T-helper 2 cell treated with Interferon-gamma antibody and Interleukin-4, amounts not matched to agents 5 μg/mL and 100 μg/mL, for 36 hours (primary cell): Measurements from ENCODE around the gene CHST3.
A peak's percentile ranks its signal among the peaks of the same experiment; 100 is the strongest.
"Not testable (repeated sequence)": the region's sequence is repeated elsewhere in the genome, so short reads cannot be mapped to it uniquely, and the experiment has no call there.

Experiments
- DNase-seq: peaks from one replicate; pipeline ENCODE4 v3.0.0; 2021; ENCODE audit warnings: low spot score
- H3K27ac Mint-ChIP-seq: one replicate; pipeline ENCODE4 v1.8.0; 2021; ENCODE audit warnings: mild to moderate bottlenecking, mixed read lengths
- H3K27me3 Mint-ChIP-seq: one replicate; pipeline ENCODE4 v1.8.0; 2021; ENCODE audit warnings: low read depth, mixed read lengths
- H3K36me3 Mint-ChIP-seq: one replicate; pipeline ENCODE4 v1.8.0; 2021; ENCODE audit warnings: low read depth, mixed read lengths
- H3K4me1 Mint-ChIP-seq: one replicate; pipeline ENCODE4 v1.8.0; 2021; ENCODE audit warnings: low read depth, mixed read lengths
- H3K4me3 Mint-ChIP-seq: one replicate; pipeline ENCODE4 v1.8.0; 2022; ENCODE audit warnings: mild to moderate bottlenecking, moderate library complexity, mixed read lengths
- H3K9me3 Mint-ChIP-seq: one replicate; pipeline ENCODE4 v1.8.0; 2021; ENCODE audit warnings: mixed read lengths

The CHST3 gene

DNA sequence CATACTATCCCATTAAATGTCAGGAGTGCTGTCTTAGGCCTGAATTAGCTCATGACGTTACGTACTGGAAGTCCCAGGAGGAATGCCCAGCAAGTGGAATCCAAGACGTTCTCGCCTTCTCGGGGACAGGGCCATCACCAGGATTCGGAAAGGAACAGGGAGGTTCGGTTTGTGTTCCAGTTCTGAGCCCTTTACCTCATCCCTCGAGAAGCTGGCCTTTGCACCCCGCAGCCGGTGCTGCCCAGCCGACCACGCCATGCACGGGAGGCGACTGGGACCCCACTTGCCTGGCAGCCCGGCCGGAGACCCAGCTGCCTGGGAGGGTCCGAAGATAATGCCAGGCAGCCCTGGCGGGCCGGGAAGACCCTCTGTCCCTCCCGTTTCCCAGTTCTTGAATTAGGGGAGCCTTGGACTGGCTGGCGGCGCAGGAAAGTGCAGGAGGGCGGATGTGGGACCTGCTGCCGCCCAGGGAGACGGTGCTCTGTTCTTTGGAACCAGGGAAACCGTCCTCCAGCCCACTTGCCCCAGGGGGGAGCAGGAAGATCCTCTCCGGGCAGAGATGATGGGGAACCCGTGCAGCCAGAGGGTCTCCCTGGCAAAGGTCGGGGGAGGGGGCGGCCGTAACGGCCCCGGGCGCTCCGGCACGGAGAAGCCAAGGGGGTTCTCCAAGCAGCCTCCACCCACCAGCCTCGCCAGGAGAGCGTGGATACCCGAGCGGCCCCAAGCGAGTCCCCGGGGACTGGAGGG, 671 bp upstream of the CHST3 start:
- Mint-ChIP-seq H3K4me3 (peak overlapping the region; percentile 39), H3K27me3 (peaks cover 60% of the 10 kb centered on the region)

DNA sequence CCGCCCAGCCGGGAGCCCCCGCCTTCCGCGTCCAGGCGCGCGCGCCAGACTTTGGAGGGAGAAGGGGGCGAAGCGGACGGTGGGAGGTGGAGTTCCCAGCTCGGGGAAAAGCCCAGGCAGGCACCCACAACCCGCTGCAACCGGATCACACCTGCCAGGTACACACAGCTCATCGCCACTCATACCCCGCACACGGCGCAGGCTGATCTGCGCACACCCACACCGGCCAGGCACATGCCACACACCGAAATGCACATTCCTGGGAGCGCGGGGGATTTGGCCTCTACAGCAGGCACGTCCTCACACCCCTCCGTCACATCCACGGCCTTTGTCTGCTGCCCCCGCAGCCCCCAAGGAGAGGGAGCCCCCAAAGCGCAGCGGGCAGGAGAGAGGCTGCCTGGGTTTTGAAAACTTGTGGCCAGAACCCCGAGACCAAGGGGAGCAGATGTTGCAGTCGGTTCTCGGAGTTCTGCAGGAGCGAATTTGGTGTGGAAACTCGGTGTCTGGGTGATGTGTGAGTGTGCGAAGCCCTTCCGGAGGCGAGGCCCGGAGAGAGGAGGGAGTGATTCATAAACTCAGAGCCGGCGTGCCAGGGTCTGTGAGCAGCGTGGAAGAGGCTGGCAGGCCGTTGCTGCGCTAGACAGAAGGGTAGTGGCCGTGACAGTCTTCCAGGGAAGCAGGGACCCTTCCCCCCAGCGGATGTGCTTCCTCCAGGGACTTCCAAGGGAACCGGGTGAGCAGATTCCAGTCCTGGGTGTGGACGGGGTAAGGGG, 734 bp downstream of the CHST3 start:
- peaks cover 48% of the 10 kb centered on the region for H3K27me3 Mint-ChIP-seq

More for the DNA sequence above, 671 bp upstream of the CHST3 start:
- DNase-seq, result no peak
- no peaks in the 10 kb centered on the region for H3K36me3 Mint-ChIP-seq
- H3K27ac Mint-ChIP-seq, result no peak overlapping the region
- no peaks in the 10 kb centered on the region for H3K9me3 Mint-ChIP-seq
- H3K4me1 Mint-ChIP-seq, result peaks cover 4% of the 10 kb centered on the region

DNA sequence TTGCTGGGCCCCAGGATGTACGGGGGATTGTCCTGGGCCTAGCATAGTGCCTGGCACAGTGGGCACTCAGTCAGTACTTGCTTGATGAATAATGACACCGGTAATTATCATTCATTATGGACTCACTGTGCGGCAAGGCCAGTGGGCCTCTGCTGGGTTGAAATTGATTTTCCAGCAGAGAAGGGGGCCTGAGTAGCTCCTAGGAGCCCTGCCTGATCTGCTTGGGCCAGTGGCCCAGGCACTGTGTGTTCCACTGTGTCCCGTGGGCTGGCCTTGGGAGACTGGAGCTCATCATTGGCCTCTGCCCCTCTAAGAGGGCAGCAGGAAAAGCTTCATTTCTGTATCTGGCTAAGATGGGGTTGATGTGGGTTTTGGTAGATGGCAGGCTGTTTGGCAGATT, 1.4 kb downstream of the CHST3 start:
- Mint-ChIP-seq H3K9me3 (no peaks in the 10 kb centered on the region), H3K27ac (no peak overlapping the region), H3K4me1 (peaks cover 4% of the 10 kb centered on the region), H3K27me3 (peaks cover 43% of the 10 kb centered on the region), H3K4me3 (peak overlapping the region; percentile 31), H3K36me3 (no peaks in the 10 kb centered on the region)
- no peak for DNase-seq

More for the DNA sequence above, 734 bp downstream of the CHST3 start:
- H3K4me1 Mint-ChIP-seq, result peaks cover 4% of the 10 kb centered on the region
- H3K36me3 Mint-ChIP-seq, result no peaks in the 10 kb centered on the region
- H3K27ac Mint-ChIP-seq, result no peak overlapping the region
- no peaks in the 10 kb centered on the region for H3K9me3 Mint-ChIP-seq
- DNase-seq, result no peak
- H3K4me3 Mint-ChIP-seq, result peak overlapping the region; percentile 68

DNA sequence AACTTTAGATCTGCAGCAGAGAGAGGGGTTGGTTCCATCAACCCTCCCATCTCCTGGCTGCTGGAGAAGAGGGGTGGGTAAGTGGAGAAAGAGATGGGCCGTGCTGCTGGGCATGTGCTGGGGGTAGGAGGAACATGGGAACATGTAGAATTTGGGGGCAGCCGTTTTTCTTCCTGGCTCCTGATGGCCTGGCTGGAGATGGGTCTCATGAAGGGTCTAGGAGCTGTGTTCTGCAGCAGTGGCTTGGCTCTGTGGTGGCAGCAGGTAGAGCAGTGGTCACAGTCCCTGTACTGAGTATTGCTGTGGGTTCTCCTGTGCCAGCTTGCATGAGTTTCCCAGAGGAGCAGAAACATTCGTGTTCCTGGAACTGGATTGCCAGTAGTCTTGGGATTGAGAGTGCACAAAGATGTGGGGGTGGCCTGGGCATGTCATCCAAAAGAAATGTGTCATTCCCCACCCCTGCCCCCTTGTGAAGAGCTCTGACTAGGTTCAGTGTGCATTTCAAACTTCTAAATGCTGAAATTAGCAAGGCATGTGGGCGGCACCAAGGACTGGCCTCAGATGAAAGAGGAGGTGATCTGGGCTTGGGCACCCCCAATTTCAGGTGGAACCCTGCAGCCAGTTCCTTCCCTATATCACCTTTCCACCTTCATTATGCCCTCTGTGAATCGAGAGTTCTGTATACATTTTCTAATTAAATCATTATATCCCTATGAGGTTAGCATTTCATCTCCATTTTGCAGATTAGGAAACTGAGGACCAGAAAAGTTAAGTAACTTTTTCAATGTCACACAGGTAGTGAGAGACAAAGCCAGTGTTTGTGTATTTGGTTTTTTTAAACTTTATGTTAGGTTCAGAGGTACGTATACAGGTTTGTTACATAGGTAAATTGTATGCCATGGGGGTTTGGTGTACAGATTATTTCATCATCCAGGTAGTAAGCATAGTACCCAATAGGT, 2.1 kb downstream of the CHST3 start:
- Mint-ChIP-seq H3K4me1 (peaks cover 4% of the 10 kb centered on the region), H3K4me3 (no peak overlapping the region), H3K36me3 (no peaks in the 10 kb centered on the region), H3K9me3 (no peaks in the 10 kb centered on the region), H3K27me3 (peaks cover 38% of the 10 kb centered on the region), H3K27ac (no peak overlapping the region)
- DNase-seq, result no peak

DNA sequence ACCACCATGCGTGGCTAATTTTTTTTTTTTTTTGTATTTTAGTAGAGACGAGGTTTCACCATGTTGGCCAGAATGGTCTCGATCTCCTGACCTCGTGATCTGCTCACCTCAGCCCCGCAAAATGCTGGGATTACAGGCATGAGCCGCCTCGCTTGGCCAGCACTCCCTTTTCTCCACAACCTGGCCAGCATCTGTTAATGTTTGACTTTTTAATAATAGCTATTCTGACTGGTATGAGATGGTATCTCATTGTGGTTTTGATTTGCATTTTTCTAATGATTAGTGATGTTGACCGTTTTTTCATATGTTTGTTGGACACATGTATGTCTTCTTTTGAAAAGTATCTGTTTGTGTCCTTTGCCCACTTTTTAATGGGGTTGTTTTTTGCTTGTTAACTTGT, 3.8 kb downstream of the CHST3 start:
- peaks cover 21% of the 10 kb centered on the region for H3K27me3 Mint-ChIP-seq
- H3K9me3 Mint-ChIP-seq, DNase-seq, H3K36me3 Mint-ChIP-seq, H3K27ac Mint-ChIP-seq, H3K4me3 Mint-ChIP-seq, H3K4me1 Mint-ChIP-seq: not testable (repeated sequence)

DNA sequence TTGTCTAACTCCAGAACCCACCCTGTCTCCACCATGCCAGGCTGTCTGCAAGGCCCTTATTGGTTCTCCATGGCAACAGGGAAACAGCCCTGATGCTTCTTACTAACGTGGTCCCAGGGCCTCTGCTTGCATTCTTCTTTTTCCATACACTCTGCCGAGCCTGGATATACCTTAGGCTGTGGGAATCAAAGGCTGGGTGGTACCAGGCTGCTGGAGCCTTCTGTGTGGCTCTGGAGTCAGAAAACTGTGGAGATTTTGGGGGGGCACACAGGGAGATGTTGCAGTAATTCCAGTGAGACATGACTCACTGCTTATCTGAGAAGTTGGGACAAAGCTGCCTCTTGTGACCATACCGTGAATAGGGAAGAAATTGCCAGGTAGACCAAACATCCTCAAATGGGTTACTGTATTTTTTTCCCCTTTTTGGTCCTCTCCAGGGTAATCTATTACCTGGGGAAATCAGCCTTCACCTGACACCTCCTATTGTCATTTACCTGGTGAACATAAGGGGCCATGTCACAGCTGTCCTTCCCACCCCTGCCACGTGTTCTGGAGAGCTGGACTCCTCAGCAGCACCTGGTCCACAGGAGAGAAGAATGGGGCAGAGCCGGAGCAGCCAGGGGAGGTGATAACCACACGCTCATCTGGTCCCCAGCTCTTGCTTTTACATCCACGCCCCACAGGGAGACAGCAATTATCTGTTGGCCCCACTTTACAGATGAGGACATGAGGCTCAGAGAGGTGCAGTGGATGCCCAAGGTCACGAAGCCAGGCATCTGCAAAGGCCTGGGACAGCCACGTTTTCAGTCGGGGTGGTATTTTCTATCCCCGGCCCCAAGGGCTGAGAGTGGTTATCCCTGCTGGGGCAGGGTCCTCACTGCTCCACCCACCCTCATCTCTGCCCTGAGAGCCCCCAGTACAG, 4.6 kb downstream of the CHST3 start:
- Mint-ChIP-seq H3K4me3 (no peak overlapping the region), H3K4me1 (peaks cover 4% of the 10 kb centered on the region), H3K9me3 (no peaks in the 10 kb centered on the region), H3K27ac (no peak overlapping the region), H3K27me3 (peaks cover 17% of the 10 kb centered on the region), H3K36me3 (no peaks in the 10 kb centered on the region)
- DNase-seq, result no peak

DNA sequence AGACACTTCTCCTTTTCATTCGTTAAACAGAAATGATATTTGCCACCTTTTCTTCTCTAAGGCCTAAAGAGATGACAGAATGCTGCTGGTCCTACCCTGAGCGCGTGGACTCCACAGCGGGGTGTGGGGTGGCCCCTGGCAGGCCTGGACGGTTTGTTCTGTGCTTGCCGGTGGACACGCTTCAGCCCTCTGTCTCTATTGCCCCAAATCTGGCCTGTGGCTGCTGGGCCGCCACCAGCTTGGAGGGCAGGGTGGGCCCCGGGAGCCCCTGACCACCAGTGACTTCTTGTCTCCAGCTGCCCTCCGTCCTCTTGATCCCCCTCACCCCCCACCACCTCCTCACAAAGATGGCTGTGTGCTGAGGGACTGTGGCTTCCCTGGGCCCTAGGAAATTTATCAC, 5.7 kb downstream of the CHST3 start:
- H3K27ac Mint-ChIP-seq, result no peak overlapping the region
- no peak for DNase-seq
- H3K9me3 Mint-ChIP-seq, result no peaks in the 10 kb centered on the region
- H3K4me3 Mint-ChIP-seq, result no peak overlapping the region
- no peaks in the 10 kb centered on the region for H3K36me3 Mint-ChIP-seq
- peaks cover 15% of the 10 kb centered on the region for H3K27me3 Mint-ChIP-seq
- H3K4me1 Mint-ChIP-seq, result peaks cover 3% of the 10 kb centered on the region

DNA sequence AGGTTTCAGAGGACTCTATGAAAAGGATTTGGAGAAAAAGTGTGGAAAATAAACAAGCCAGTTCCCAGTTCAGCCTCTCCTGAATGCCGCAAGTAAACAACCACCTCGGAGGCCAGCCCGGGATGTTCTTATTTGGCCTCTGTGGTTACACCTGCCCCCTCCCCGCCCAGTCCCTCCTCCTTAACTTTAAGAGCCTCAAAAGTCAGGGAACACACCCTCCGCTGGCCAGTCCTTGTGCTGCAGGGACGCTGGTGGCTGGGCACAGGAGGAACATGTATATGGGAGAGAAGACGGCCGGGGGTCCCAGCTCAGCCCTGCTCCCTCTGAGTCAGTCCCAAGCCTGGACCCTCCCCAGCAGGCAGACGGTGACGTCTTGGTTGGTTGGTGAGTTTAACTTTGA, 6.1 kb downstream of the CHST3 start:
- Mint-ChIP-seq H3K4me3 (no peak overlapping the region), H3K4me1 (no peaks in the 10 kb centered on the region), H3K9me3 (no peaks in the 10 kb centered on the region), H3K27me3 (peaks cover 11% of the 10 kb centered on the region), H3K27ac (no peak overlapping the region), H3K36me3 (no peaks in the 10 kb centered on the region)
- DNase-seq, result no peak

DNA sequence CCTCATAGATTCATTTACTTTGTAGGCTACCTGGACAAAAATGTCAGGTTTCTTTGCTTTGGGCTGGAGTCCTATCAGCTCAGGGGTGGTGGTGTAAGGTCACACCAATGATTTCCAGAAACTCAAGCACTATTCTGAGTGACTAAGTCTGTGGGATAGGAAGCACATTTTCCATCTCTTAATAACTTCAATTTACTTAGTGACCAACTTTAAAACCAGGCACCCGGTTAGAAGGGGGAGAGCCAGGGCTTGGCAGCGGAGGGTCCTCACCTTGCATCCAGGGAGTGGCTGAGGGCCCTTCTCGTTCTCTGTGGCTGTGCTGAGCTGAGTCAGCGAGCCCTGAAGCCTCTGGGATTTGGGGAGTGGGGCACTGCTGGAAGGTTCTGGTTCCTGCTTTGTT, 6.7 kb downstream of the CHST3 start:
- H3K4me1 Mint-ChIP-seq, result no peaks in the 10 kb centered on the region
- no peak overlapping the region for H3K27ac Mint-ChIP-seq
- no peak overlapping the region for H3K4me3 Mint-ChIP-seq
- DNase-seq, result no peak
- peaks cover 5% of the 10 kb centered on the region for H3K27me3 Mint-ChIP-seq
- no peaks in the 10 kb centered on the region for H3K9me3 Mint-ChIP-seq
- no peaks in the 10 kb centered on the region for H3K36me3 Mint-ChIP-seq

DNA sequence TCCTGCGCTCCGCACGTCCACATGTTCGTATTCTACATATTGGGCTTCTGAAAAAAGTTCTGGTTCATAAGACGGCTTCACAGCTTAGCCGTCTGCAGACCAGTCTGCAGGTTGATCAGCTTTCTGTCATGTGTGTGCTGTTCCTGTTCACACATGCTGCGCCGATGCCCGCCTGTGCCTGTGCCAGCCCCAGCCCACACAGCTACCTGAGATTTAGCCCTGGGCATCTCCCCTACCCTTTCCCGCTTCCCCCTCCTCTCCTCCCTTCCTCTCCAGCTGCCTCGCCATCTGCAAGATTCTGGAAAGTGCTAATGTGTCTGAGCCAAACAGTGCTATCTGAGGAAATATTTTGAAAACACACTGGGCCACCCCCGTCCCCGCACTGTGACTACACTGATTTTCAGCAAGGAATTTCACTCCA, 7.1 kb downstream of the CHST3 start:
- Mint-ChIP-seq H3K27ac (no peak overlapping the region), H3K9me3 (no peaks in the 10 kb centered on the region), H3K36me3 (no peaks in the 10 kb centered on the region), H3K4me1 (no peaks in the 10 kb centered on the region), H3K27me3 (peaks cover under 1% of the 10 kb centered on the region), H3K4me3 (no peak overlapping the region)
- DNase-seq, result no peak

DNA sequence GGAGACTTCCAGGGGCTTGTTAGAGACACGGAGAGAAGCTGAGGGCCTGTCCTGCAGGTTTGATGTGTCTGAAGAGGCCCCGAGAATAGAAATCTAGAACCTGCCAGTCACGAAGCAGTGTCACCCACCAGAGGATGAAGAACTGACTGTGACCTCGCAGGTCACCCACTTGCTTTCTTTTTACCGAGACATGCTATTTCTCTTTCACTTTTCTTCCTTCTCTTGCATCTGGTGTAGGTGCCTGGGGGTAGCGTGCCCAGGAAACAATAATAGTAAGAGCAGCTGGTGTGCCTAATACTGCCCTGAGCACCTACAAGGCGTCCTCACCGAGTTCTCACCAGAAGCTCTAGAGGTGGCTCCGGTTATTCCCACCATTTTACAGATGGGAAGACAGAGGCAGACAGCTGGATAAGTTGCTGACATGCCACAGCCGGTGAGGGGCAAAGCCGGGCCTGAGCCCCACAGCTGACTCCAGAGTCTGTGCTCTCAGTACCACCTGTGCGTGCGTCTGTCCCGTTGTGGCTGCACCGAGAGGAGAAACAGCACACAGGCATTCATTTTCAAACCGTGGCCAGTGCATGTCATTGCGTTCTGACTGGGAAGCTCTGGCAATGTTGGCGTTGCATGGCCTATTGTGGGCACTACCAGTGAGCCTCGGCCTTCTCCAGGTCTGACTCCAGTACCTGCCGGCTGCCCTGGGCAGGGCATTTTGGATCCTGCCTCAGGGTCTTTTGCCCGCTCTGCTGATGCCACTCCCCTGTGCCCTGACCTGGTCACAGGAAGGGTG, 7.8 kb downstream of the CHST3 start:
- Mint-ChIP-seq H3K36me3 (no peaks in the 10 kb centered on the region), H3K27me3 (no peaks in the 10 kb centered on the region), H3K27ac (no peak overlapping the region), H3K4me1 (no peaks in the 10 kb centered on the region), H3K4me3 (no peak overlapping the region), H3K9me3 (no peaks in the 10 kb centered on the region)
- DNase-seq, result no peak

DNA sequence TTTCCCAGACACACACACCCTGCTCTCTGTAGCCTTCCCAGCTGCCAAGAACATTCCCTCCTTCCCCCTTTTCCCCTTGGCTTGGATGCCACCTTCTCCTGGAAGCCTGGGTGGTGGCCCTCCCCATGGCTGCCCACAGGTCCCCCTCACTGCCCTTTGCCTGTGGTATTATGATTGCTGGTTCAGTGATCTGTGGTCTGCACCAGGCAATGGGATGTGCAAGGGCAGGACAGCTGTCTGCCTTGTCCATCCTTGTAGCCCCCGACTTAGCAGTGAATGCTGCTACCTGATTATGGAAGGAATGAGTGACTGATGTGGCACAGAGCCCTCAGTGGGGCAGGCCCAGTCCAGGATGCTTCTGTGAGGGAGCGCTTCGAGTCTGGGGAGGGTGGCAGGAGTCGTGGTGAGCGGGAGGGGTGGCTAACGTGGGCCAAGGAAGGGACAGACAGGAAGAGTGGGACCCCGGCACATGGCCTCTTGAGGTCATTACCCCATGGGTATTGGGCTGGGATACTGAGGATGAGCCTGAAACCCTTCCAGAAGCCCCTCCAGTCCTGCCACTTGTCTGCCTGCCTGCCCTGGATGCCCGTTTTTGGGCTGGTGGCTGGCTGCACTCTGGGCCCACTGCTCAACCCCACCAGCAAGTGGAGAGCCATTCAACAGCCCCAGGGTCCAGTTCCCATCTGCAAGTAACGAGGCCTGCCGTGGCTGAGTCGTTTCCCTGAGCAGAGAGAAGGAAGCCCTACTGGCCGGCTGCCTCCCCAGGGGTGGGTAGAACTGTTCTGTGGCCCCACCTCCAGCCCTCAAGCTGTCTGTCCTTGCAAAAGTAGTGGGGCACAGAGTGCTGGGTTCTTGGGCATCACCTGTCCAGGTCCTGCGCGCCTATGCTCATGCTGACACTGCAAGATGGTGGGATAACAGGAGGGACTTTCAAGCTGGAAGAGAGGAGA, 8.8 kb downstream of the CHST3 start:
- H3K27me3 Mint-ChIP-seq, result no peaks in the 10 kb centered on the region
- H3K36me3 Mint-ChIP-seq, result no peaks in the 10 kb centered on the region
- no peak overlapping the region for H3K4me3 Mint-ChIP-seq
- H3K27ac Mint-ChIP-seq, result no peak overlapping the region
- no peak for DNase-seq
- H3K9me3 Mint-ChIP-seq, result no peaks in the 10 kb centered on the region
- H3K4me1 Mint-ChIP-seq, result no peaks in the 10 kb centered on the region
